ENCODE results near the gene RGR.
A peak's percentile ranks its signal among the peaks of the same experiment; 100 is the strongest.

Gene RGR

DNA sequence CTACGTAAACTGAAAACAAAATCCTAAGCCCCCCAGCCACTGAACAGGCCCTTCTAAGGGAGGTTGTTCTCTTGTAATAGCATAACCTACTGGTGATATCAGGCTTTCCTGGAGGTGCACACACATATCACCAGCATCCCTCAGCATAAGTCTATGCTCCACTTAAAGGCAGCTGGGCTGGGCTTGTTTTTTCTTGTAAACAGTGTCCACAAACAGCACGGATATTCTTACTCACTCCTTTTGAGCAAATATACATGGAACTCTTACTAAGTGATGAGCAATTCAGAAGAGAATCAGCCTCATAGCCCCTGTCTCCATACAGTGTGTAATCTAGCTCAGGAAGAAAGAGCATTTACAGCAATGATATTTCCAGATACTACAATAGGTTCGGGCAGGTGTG, 5.9 kb upstream of the RGR start:
- Histone ChIP-seq H3K9me3 (replicated peaks; ENCODE audit: low read length) (no peaks in the 10 kb centered on the region), H3K27me3 (ENCODE audit: control insufficient read depth, insufficient read depth, low read length) (peaks cover 20% of the 10 kb centered on the region), H3K4me2 (ENCODE audit: low read length) (no peak overlapping the region), H3K9ac (ENCODE audit: low read depth, low read length) (no peak overlapping the region), H3K36me3 (ENCODE audit: insufficient read depth, low read length) (no peaks in the 10 kb centered on the region), H3K4me3 (ENCODE audit: low read length) (no peak overlapping the region), H3K4me1 (ENCODE audit: control insufficient read depth, insufficient read depth, low read length) (no peaks in the 10 kb centered on the region)

DNA sequence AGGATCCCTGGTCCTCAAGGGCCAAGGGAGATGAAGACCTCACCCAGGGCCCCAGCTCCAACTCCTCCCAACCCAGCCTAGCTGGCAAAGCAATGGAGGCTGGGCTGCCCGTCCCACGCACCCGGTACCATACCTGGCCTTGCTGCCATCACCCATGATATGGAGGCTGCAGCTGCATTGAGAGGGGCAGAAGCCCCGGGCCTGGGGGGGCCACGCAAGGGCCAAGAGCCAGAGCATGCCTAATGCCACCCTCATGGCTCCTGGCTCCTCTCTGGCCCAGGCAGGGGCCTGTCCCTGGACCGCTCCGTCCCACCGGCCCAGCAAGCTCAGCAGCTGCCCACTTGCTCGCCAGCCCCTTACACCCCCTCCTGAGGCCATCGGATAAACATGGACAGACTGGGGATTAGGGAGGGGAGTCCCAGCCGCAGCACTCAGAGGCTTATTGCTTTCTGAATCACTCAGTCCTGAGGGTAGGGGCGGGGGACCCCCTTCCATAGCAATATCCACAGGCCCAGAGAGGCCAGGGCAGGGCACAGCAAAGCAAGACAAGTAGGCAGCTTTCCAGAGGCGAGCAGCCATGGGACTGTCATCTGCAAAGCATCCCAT, 3.6 kb upstream of the RGR start, which contains the start of gene LRIT1:
TSS of gene LRIT1 (minus strand) at position 362 of the 606 bp plus-strand sequence. CDS start at position 255, 107 bp downstream.
- Histone ChIP-seq H3K4me2 (ENCODE audit: low read length) (no peak within 1 kb of the TSS), H3K36me3 (ENCODE audit: insufficient read depth, low read length) (no peaks in the 10 kb centered on the region), H3K4me1 (ENCODE audit: control insufficient read depth, insufficient read depth, low read length) (no peaks in the 10 kb centered on the region), H3K9me3 (replicated peaks; ENCODE audit: low read length) (no peaks in the 10 kb centered on the region), H3K4me3 (ENCODE audit: low read length) (no peak within 1 kb of the TSS), H3K27me3 (ENCODE audit: control insufficient read depth, insufficient read depth, low read length) (peaks cover 41% of the 10 kb centered on the region), H3K9ac (ENCODE audit: low read depth, low read length) (no peak within 1 kb of the TSS)

DNA sequence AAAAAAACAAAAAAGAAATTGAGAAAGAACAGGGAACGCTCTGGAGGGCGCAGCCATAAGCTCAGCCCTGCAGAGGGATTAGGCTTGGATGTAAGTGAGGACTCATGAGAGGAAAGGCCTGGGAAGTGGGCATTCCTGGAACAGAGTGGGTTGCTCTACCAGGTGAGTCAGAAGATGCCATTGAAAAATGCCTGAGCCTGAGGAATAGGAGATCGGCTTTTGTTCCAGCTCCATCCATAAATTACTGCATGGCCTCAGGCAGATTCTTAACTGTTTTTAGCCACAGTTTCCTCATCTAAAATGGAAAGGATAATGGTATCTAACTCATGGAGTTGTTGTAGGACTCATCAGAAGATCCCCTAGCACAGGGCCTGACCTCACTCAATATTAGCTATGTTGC, 1.1 kb upstream of the RGR start:
- Histone ChIP-seq H3K4me1 (ENCODE audit: control insufficient read depth, insufficient read depth, low read length) (no peaks in the 10 kb centered on the region), H3K4me3 (ENCODE audit: low read length) (no peak overlapping the region), H3K9ac (ENCODE audit: low read depth, low read length) (no peak overlapping the region), H3K9me3 (replicated peaks; ENCODE audit: low read length) (no peaks in the 10 kb centered on the region), H3K4me2 (ENCODE audit: low read length) (no peak overlapping the region), H3K36me3 (ENCODE audit: insufficient read depth, low read length) (no peaks in the 10 kb centered on the region), H3K27me3 (ENCODE audit: control insufficient read depth, insufficient read depth, low read length) (peaks cover 47% of the 10 kb centered on the region)

GRCh38 chr10:84247496-84247895, 2.6 kb downstream of the RGR start:
- H3K4me1 ChIP-seq (ENCODE audit: control insufficient read depth, insufficient read depth, low read length): no peaks in the 10 kb centered on the region
- H3K27me3 ChIP-seq (ENCODE audit: control insufficient read depth, insufficient read depth, low read length): peaks cover 36% of the 10 kb centered on the region
- H3K4me2 ChIP-seq (ENCODE audit: low read length): no peak overlapping the region
- no peak overlapping the region for H3K4me3 ChIP-seq (ENCODE audit: low read length)
- no peaks in the 10 kb centered on the region for H3K9me3 ChIP-seq (replicated peaks; ENCODE audit: low read length)
- H3K9ac ChIP-seq (ENCODE audit: low read depth, low read length): no peak overlapping the region
- no peaks in the 10 kb centered on the region for H3K36me3 ChIP-seq (ENCODE audit: insufficient read depth, low read length)

DNA sequence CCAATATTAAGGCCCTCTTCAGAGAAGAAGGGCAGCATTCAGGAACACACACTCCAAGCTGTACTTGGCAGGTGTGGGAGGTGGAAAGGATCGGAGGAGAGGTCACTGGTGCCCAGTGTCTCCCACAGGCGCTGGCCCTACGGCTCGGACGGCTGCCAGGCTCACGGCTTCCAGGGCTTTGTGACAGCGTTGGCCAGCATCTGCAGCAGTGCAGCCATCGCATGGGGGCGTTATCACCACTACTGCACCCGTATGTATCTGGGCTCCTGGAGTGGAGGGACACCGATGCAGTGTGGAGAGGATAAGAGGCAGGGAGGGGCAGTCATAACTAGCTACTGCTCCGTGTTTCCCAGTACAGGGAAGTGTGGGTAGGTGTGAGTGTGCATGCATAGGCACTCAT, 3.9 kb downstream of the RGR start:
- Histone ChIP-seq H3K9me3 (replicated peaks; ENCODE audit: low read length) (no peaks in the 10 kb centered on the region), H3K4me3 (ENCODE audit: low read length) (no peak overlapping the region), H3K27me3 (ENCODE audit: control insufficient read depth, insufficient read depth, low read length) (peaks cover 29% of the 10 kb centered on the region), H3K9ac (ENCODE audit: low read depth, low read length) (no peak overlapping the region), H3K4me1 (ENCODE audit: control insufficient read depth, insufficient read depth, low read length) (no peaks in the 10 kb centered on the region), H3K4me2 (ENCODE audit: low read length) (no peak overlapping the region), H3K36me3 (ENCODE audit: insufficient read depth, low read length) (no peaks in the 10 kb centered on the region)

- peaks cover 18% of the 10 kb centered on the region for H3K27me3 ChIP-seq (ENCODE audit: control insufficient read depth, insufficient read depth, low read length)
- no peak overlapping the region for H3K9ac ChIP-seq (ENCODE audit: low read depth, low read length)
- no peak overlapping the region for H3K4me2 ChIP-seq (ENCODE audit: low read length)
- H3K36me3 ChIP-seq (ENCODE audit: insufficient read depth, low read length): no peaks in the 10 kb centered on the region
- no peaks in the 10 kb centered on the region for H3K4me1 ChIP-seq (ENCODE audit: control insufficient read depth, insufficient read depth, low read length)
- H3K4me3 ChIP-seq (ENCODE audit: low read length): no peak overlapping the region
- no peaks in the 10 kb centered on the region for H3K9me3 ChIP-seq (replicated peaks; ENCODE audit: low read length)
Observed at GRCh38 chr10:84254552-84255478, 10.0 kb downstream of the RGR start.

GRCh38 chr10:84256510-84257342, 11.9 kb downstream of the RGR start:
- Histone ChIP-seq H3K9ac (ENCODE audit: low read depth, low read length) (peak overlapping the region; percentile 42), H3K4me2 (ENCODE audit: low read length) (peak overlapping the region; percentile 31), H3K9me3 (replicated peaks; ENCODE audit: low read length) (no peaks in the 10 kb centered on the region), H3K36me3 (ENCODE audit: insufficient read depth, low read length) (no peaks in the 10 kb centered on the region), H3K27me3 (ENCODE audit: control insufficient read depth, insufficient read depth, low read length) (peaks cover 30% of the 10 kb centered on the region), H3K4me1 (ENCODE audit: control insufficient read depth, insufficient read depth, low read length) (no peaks in the 10 kb centered on the region), H3K4me3 (ENCODE audit: low read length) (peak overlapping the region; percentile 47)

DNA sequence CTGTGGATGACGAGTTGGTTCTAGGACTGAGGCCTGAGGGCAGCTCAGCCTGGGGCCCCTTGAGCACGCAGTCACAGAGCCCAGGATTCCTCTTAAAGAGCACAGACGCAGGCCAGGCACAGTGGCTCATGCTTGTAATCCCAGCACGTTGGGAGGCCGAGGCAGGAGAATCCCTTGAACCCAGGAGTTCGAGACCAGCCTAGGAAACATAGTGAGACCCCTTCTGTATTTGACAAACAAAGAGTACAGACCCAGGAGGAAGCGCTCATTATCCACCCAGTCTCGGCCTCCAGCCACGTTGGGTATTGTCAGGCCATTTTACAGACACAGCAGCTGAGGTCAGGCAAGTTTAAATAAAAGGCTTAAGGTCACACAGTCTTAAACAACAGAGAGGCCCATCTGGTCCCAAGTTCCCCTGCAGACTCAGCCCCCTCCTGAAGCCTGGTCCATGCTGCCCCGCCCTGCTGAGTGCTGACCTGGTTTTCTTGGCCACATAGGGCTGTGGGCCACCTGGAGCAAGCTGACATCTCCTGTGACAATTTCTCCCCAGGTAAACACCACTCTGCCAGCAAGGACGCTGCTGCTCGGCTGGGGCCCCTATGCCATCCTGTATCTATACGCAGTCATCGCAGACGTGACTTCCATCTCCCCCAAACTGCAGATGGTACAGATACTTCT, 12.6 kb downstream of the RGR start:
- Histone ChIP-seq H3K9ac (ENCODE audit: low read depth, low read length) (no peak overlapping the region), H3K27me3 (ENCODE audit: control insufficient read depth, insufficient read depth, low read length) (peaks cover 36% of the 10 kb centered on the region), H3K9me3 (replicated peaks; ENCODE audit: low read length) (no peaks in the 10 kb centered on the region), H3K4me3 (ENCODE audit: low read length) (no peak overlapping the region), H3K4me1 (ENCODE audit: control insufficient read depth, insufficient read depth, low read length) (no peaks in the 10 kb centered on the region), H3K4me2 (ENCODE audit: low read length) (no peak overlapping the region), H3K36me3 (ENCODE audit: insufficient read depth, low read length) (no peaks in the 10 kb centered on the region)

GRCh38 chr10:84258034-84258695, 13.3 kb downstream of the RGR start:
- Histone ChIP-seq H3K4me3 (ENCODE audit: low read length) (no peak overlapping the region), H3K4me1 (ENCODE audit: control insufficient read depth, insufficient read depth, low read length) (no peaks in the 10 kb centered on the region), H3K9me3 (replicated peaks; ENCODE audit: low read length) (no peaks in the 10 kb centered on the region), H3K4me2 (ENCODE audit: low read length) (no peak overlapping the region), H3K9ac (ENCODE audit: low read depth, low read length) (no peak overlapping the region), H3K27me3 (ENCODE audit: control insufficient read depth, insufficient read depth, low read length) (peaks cover 38% of the 10 kb centered on the region), H3K36me3 (ENCODE audit: insufficient read depth, low read length) (no peaks in the 10 kb centered on the region)

- Histone ChIP-seq H3K4me3 (ENCODE audit: low read length) (no peak overlapping the region), H3K27me3 (ENCODE audit: control insufficient read depth, insufficient read depth, low read length) (peaks cover 23% of the 10 kb centered on the region), H3K4me1 (ENCODE audit: control insufficient read depth, insufficient read depth, low read length) (no peaks in the 10 kb centered on the region), H3K9ac (ENCODE audit: low read depth, low read length) (no peak overlapping the region), H3K9me3 (replicated peaks; ENCODE audit: low read length) (no peaks in the 10 kb centered on the region), H3K36me3 (ENCODE audit: insufficient read depth, low read length) (no peaks in the 10 kb centered on the region), H3K4me2 (ENCODE audit: low read length) (no peak overlapping the region)
Observed at GRCh38 chr10:84261236-84261915, 16.5 kb downstream of the RGR start.
